Measurements from ENCODE around the gene TYMP. TPM values are rescaled to one million over a fixed set of nuclear protein-coding genes. Genes with fewer than 3 reads are reported as not detected.

TYMP gene
- total and polyA plus RNA-seq, 10 of the 15 experiments (the other 5 are each of a cell fraction or from before 2014, with no cell fraction given) = 0.42 to 57.8 (median 24.6) TPM

- TF ChIP-seq YY1 (IDR thresholded peaks at IDR 0.05; ENCODE audit: low read depth, low read length) (0 out of 2 replicates have a peak, but pooled peaks have one; percentile 43), FOXM1 (IDR thresholded peaks at IDR 0.05; ENCODE audit: low read depth, low read length) (no peak)
Observed at GRCh38 chr22:50498322-50498890, 31.4 kb downstream of the TYMP start (continued).

- Histone ChIP-seq H3K4me2 (ENCODE audit: control insufficient read depth, insufficient read depth) (no peak overlapping the region), H3K9me3 (replicated peaks; ENCODE audit: control insufficient read depth, insufficient read depth, low read length) (no peaks in the 10 kb centered on the region), H2AFZ (ENCODE audit: control insufficient read depth, low read depth, low read length) (no peak overlapping the region), H3K27ac (ENCODE audit: control insufficient read depth, insufficient read depth) (no peak overlapping the region), H3K4me1 (ENCODE audit: control insufficient read depth, insufficient read depth, low read length) (no peaks in the 10 kb centered on the region), H4K20me1 (ENCODE audit: control insufficient read depth, insufficient read depth) (no peaks in the 10 kb centered on the region), H3K27me3 (replicated peaks in 1 of 2; ENCODE audit: control insufficient read depth in 2 of 2, insufficient read depth in 2 of 2, low read length in 1 of 2) (no peaks in the 10 kb centered on the region), H3K36me3 (ENCODE audit: control insufficient read depth in 2 of 2, insufficient read depth in 2 of 2, low read length in 1 of 2) (no peaks in the 10 kb centered on the region), H3K79me2 (ENCODE audit: control insufficient read depth, insufficient read depth, low read length) (no peaks in the 10 kb centered on the region), H3K9ac (ENCODE audit: control insufficient read depth, insufficient read depth, low read length) (no peak overlapping the region), H3K4me3 (no peak overlapping the region)
- no peak for DNase-seq (ENCODE audit: low read depth, low spot score)
- RAD21 ChIA-PET (ENCODE audit: unreplicated experiment) = interaction anchor here (0.5 to 3.0 kb wide), 9 partner anchors 12 to 256 kb away, joined by 3 to 16 read pairs (median 5); partner anchors contain the start of genes PLXNB2 and SCO2
- intact Hi-C loops (cut with micrococcal nuclease; ENCODE audit: unreplicated experiment) (loop anchor here (5.0 kb wide), 1 partner anchor 245 kb away; the partner anchor contains the start of gene HDAC10), in situ Hi-C loops (cut with MboI) (loop anchor here (10.0 kb wide), 1 partner anchor 242 kb away; the partner anchor contains the start of gene HDAC10)
- ATAC-seq = no peak
- FAIRE-seq = no peak
- CTCF ChIA-PET = interaction anchor here (0.9 to 4.8 kb wide), 16 partner anchors 11 to 353 kb away, joined by 3 to 29 read pairs (median 8); partner anchors contain the start of genes LMF2, MIOX and NCAPH2
- POLR2A ChIA-PET = interaction anchor here (1.4 kb wide), 1 partner anchor 29 kb away, joined by 4 read pairs; the partner anchor contains the start of gene SCO2
- no TSS peak for BruUV-seq (replicated peaks)
- 31% methylated on average over 6 of the region's 6 CpGs for WGBS (ENCODE audit: insufficient coverage, insufficient replicate concordance, low lambda C conversion rate, missing lambda C conversion rate)
- SMC1A ChIA-PET (ENCODE audit: uncharacterized antibody, unreplicated experiment) = interaction anchor here (0.7 to 2.1 kb wide), 5 partner anchors 24 to 254 kb away, joined by 4 to 8 read pairs (median 5); partner anchors contain the start of gene TUBGCP6
- TF ChIP-seq SIX5 (IDR thresholded peaks at IDR 0.05; ENCODE audit: low read depth, low read length, severe bottlenecking) (no peak), ASH2L (IDR thresholded peaks at IDR 0.05; ENCODE audit: borderline replicate concordance, low read depth) (no peak), GATAD2B (conservative IDR thresholded peaks at IDR 0.05; ENCODE audit: low read depth) (no peak), KAT2A (conservative IDR thresholded peaks at IDR 0.05; ENCODE audit: control insufficient read depth, low read depth, low read length) (no peak), NFIC (IDR thresholded peaks at IDR 0.05; ENCODE audit: low read depth, low read length) (no peak), DPF2 (IDR thresholded peaks at IDR 0.05) (no peak), ATF3 (IDR thresholded peaks at IDR 0.05; ENCODE audit: borderline replicate concordance, extremely low read depth, low read depth, low read length) (no peak), ZBTB40 (IDR thresholded peaks at IDR 0.05; ENCODE audit: borderline replicate concordance) (no peak), MYC (IDR thresholded peaks at IDR 0.05; ENCODE audit: insufficient read depth, insufficient read length, insufficient replicate concordance, low read length, severe bottlenecking) (no peak), BMI1 (IDR thresholded peaks at IDR 0.05; ENCODE audit: borderline replicate concordance) (no peak), RB1 (IDR thresholded peaks at IDR 0.05; ENCODE audit: borderline replicate concordance) (no peak), BCLAF1 (IDR thresholded peaks at IDR 0.05) (no peak)
Observed at GRCh38 chr22:50497093-50497492, 32.7 kb downstream of the TYMP start.
